Neural progenitor cell (in vitro differentiated cells): ENCODE measurements around the gene DAB2.

Experiments
- CTCF ChIP-seq: fragments of 200-600 bp; sonication (generic); IDR thresholded peaks from 2 replicates; pipeline ENCODE4 v1.5.1; 2017; ENCODE audit warnings: antibody characterized with exemption, mild to moderate bottlenecking
- EZH2 ChIP-seq: fragments of 200-600 bp; sonication (generic); IDR thresholded peaks from 2 replicates; pipeline ENCODE4 v1.6.1; 2017; ENCODE audit warnings: antibody characterized with exemption, mild to moderate bottlenecking, moderate library complexity
- EZH2phosphoT487 ChIP-seq: fragments of 200-600 bp; sonication (generic); IDR thresholded peaks from 2 replicates; pipeline ENCODE4 v1.6.1; 2017; ENCODE audit warnings: antibody characterized with exemption

DNA sequence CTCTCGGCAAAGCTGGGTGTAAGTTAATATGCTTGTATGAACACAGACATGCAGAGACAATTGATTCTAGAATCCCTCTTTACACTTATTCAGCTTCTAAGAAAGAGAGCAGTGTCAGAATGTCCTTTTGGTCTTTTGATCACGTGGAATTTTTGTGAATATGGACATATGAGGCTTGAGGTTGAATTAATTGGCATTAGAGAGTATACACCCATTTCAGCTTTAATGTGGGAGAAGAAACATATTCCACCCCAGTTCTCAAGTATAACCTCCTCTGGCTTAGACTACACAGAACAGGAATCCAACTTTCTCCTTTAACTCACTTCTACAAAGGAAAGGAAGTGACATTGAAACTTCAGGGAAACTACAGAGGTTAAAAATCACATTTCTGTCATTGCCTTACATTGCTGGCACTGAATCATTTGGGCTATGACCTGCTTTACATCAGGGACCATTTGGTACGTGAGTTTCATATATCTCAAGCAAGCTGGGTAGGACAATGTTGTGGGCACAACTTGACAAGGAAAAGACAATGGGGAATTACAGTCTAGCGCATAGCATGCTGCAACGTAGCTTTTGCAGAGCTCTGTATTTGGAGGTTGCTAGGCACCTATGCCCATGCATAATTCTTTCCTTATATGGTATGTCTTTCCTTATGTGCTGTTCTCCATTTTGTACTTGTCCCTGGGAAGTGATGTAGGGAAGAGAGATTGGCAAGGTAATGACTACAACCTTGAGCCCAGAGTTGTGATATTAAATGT lies 19.5 kb downstream of the DAB2 start:
- TF ChIP-seq CTCF = no peak
- TF ChIP-seq EZH2phosphoT487 = no peak
- no peak for TF ChIP-seq EZH2
